ENCODE results near the gene AHNAK2. TPM values are rescaled to one million over a fixed set of nuclear protein-coding genes. Genes with fewer than 3 reads are reported as not detected.
A peak's percentile ranks its signal among the peaks of the same experiment; 100 is the strongest.

Gene AHNAK2
- total and polyA plus RNA-seq, 9 of the 15 experiments (the other 6 are each of a cell fraction or from before 2014, with no cell fraction given) = 0.04 to 0.09 (median 0.04) TPM; not detected in 6

DNA sequence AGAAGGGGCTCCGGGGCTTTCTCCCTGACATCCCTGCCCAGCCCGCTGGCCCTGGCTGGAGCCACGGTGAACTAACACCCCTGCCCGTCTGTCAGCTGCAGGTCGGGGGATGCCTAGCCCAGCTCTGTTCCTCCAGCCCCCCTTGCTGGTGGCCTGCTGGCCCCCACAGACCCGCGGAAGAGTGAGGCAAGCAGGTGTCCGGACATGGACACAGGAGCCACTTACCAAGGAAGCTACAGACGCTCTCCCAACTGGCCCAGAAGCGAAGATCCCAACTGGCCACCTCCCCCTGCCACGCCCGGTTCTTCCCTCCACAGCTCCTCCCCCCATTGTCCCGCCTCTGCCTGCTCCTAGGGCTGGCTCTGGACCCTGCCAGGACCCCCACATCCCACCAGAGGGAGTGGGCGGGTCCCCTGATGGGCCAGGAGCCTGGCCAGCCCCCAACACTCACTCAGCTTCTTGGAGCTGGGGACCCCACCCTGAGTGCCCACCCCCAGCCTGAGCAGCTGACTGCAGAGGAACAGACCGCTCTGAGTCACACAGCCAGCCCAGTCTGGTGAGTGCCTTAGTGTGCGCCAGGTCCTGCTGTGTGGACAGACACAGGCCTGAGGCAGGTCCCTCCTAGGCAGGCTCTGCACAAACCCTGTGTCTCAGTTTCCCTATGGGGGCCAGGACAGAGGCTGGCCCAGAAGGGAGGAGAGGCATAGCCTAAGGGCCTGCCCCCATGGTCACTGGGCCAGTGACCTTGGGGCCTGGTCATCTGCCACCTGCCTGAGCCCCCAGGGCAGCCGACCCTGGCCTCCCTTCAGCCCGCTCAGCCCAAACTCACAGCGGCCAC, 7.7 kb downstream of the AHNAK2 start (continued):
- TF ChIP-seq KDM5B (IDR thresholded peaks at IDR 0.05; ENCODE audit: insufficient replicate concordance, low read depth, low read length) (peak; percentile 57), ZFX (CRISPR knock-in tag; IDR thresholded peaks at IDR 0.05) (peak; percentile 52), ZNF217 (CRISPR knock-in tag; IDR thresholded peaks at IDR 0.05) (no peak)
- TF ChIP-seq, protein P1, sequence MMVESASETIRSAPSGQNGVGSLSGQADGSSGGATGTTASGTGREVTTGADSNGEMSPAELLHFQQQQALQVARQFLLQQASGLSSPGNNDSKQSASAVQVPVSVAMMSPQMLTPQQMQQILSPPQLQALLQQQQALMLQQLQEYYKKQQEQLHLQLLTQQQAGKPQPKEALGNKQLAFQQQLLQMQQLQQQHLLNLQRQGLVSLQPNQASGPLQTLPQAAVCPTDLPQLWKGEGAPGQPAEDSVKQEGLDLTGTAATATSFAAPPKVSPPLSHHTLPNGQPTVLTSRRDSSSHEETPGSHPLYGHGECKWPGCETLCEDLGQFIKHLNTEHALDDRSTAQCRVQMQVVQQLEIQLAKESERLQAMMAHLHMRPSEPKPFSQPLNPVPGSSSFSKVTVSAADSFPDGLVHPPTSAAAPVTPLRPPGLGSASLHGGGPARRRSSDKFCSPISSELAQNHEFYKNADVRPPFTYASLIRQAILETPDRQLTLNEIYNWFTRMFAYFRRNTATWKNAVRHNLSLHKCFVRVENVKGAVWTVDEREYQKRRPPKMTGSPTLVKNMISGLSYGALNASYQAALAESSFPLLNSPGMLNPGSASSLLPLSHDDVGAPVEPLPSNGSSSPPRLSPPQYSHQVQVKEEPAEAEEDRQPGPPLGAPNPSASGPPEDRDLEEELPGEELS (CRISPR knock-in tag; IDR thresholded peaks at IDR 0.05; ENCODE audit: borderline replicate concordance) = no peak

DNA sequence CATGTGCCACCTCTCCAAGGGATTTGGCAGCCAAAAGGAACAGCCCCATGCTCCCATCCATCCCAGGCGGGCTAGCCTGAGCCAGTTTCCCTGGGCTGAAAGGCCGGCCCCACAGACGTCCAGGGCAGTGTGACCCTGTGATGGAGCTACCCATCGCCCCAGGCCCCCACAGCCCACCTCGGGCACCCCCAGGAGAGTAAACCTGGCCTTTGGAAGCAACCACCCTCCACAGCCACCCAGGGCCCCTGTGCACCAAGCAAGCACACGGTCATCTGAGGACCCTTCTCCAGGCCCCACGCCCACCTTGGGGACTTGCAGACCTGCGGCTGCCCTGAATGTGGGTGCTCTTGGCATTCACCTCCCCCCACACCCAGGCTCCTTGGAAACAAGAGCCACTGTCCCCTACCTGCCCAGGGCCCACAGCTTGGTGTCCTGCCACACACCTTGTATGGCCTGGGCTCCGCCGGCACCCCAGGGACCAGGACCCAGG, 8.4 kb downstream of the AHNAK2 start:
- Histone ChIP-seq H3K9me1 (ENCODE audit: control insufficient read depth, insufficient read depth, low read length) (no peaks in the 10 kb centered on the region), H3K27me3 (ENCODE audit: control insufficient read depth in 2 of 2, insufficient read depth in 2 of 2, low read length in 2 of 2) (peaks cover 0 to 27% of the 10 kb centered on the region in 2 experiments; a peak in 1 of 5 replicates), H3K79me2 (ENCODE audit: control insufficient read depth, insufficient read depth, low read length) (no peaks in the 10 kb centered on the region), H3K27ac (ENCODE audit: extremely low read depth, low read depth, low read length) (no peak overlapping the region), H3K9me3 (replicated peaks; ENCODE audit: control insufficient read depth, insufficient read depth, low read depth, low read length) (no peaks in the 10 kb centered on the region), H4K20me1 (replicated peaks; ENCODE audit: control insufficient read depth, insufficient read depth, low read length) (peaks cover 6% of the 10 kb centered on the region; the same call in 1 of the 2 replicates), H3K4me1 (replicated peaks in 1 of 2; ENCODE audit: control insufficient read depth in 2 of 2, insufficient read depth in 2 of 2, low read length in 2 of 2) (peaks cover 0 to 61% of the 10 kb centered on the region in 2 experiments; a peak in 3 of 5 replicates), H3K4me3 (no peak overlapping the region), H3K36me3 (ENCODE audit: control insufficient read depth, insufficient read depth, low read length) (no peaks in the 10 kb centered on the region), H3K4me2 (ENCODE audit: insufficient read depth, low read length) (no peak overlapping the region), H2AFZ (ENCODE audit: low read depth, low read length) (no peak overlapping the region), H3K9ac (ENCODE audit: insufficient read depth in 1 of 2, low read depth in 2 of 2, low read length in 2 of 2) (peak overlapping the region in 1 of 2 experiments; percentile 64; a peak in 1 of 4 replicates)
- ChIA-PET POLR2A (interaction anchor here (0.6 to 1.8 kb wide), 4 partner anchors 14 to 74 kb away, joined by 3 to 7 read pairs (median 4); no protein-coding TSS in a partner anchor), CTCF (ENCODE audit: low intra/inter-chr PET ratio) (interaction anchor here (1.0 kb wide), 1 partner anchor 76 kb away, joined by 6 read pairs; no protein-coding TSS in a partner anchor)
- 15% methylated on average over 4 of the region's 10 CpGs for WGBS (ENCODE audit: insufficient coverage, low coverage, missing lambda C conversion rate)
- intact Hi-C loops (cut with micrococcal nuclease) (no loop called here), in situ Hi-C loops (cut with MboI) (loop anchor here (5.0 kb wide), 1 partner anchor 78 kb away; no protein-coding TSS in a partner anchor)
- ATAC-seq (no peak), DNase-seq (ENCODE audit: extremely low read depth in 1 of 4, low spot score in 3 of 4) (no peak), FAIRE-seq (no peak)
- no TSS peak for BruUV-seq (replicated peaks)
- no peak for TF ChIP-seq NFXL1 (CRISPR knock-in tag; IDR thresholded peaks at IDR 0.05)
- no peak for TF ChIP-seq ZNF23 (CRISPR knock-in tag; IDR thresholded peaks at IDR 0.05)
- TF ChIP-seq ZHX1 (conservative IDR thresholded peaks at IDR 0.05; ENCODE audit: low read length) = no peak
- TF ChIP-seq IFI16 (CRISPR knock-in tag; IDR thresholded peaks at IDR 0.05) = no peak
- TF ChIP-seq CBX5 (IDR thresholded peaks at IDR 0.05; ENCODE audit: borderline replicate concordance, low read depth) = no peak
- TF ChIP-seq SMARCA5 (IDR thresholded peaks at IDR 0.05) = no peak
- TF ChIP-seq JUND (IDR thresholded peaks at IDR 0.05; ENCODE audit: borderline replicate concordance, low read depth, low read length) = no peak
- no peak for TF ChIP-seq JUND (tag; IDR thresholded peaks at IDR 0.05; ENCODE audit: borderline replicate concordance, low read depth, low read length)
- no peak for TF ChIP-seq ZSCAN32 (CRISPR knock-in tag; IDR thresholded peaks at IDR 0.05)
- TF ChIP-seq CHD1 (IDR thresholded peaks at IDR 0.05; ENCODE audit: low read length) = no peak

Data from K562 (cell line).